Lower leg skin (tissue), 3 donors: ENCODE data around the gene SFMBT1.

Experiments
- POLR2A ChIP-seq, 2 donors: fragments of 450-650 bp; IDR thresholded peaks; one replicate each; pipeline ENCODE4 v1.6.1; 2016 to 2017; ENCODE audit warnings: antibody characterized with exemption in 2 of 2, mild to moderate bottlenecking in 1 of 2, moderate library complexity in 1 of 2
- TF ChIP-seq, protein P1 (sequence below), 3 donors: fragments of 450-650 bp; IDR thresholded peaks; one replicate each; pipeline ENCODE4 v1.5.1; 2016; ENCODE audit warnings: antibody characterized with exemption in 3 of 3, mild to moderate bottlenecking in 3 of 3, moderate library complexity in 2 of 3

- TF ChIP-seq, protein P1, sequence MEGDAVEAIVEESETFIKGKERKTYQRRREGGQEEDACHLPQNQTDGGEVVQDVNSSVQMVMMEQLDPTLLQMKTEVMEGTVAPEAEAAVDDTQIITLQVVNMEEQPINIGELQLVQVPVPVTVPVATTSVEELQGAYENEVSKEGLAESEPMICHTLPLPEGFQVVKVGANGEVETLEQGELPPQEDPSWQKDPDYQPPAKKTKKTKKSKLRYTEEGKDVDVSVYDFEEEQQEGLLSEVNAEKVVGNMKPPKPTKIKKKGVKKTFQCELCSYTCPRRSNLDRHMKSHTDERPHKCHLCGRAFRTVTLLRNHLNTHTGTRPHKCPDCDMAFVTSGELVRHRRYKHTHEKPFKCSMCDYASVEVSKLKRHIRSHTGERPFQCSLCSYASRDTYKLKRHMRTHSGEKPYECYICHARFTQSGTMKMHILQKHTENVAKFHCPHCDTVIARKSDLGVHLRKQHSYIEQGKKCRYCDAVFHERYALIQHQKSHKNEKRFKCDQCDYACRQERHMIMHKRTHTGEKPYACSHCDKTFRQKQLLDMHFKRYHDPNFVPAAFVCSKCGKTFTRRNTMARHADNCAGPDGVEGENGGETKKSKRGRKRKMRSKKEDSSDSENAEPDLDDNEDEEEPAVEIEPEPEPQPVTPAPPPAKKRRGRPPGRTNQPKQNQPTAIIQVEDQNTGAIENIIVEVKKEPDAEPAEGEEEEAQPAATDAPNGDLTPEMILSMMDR (IDR thresholded peaks at IDR 0.05): no peak
- TF ChIP-seq POLR2A (IDR thresholded peaks at IDR 0.05): no peak
Measured at GRCh38 chr3:52889901-52890300, 156.0 kb downstream of the SFMBT1 start.
